Measurements from ENCODE around the gene ZNF75A.

GRCh38 chr16:3295783-3296182 lies 9.5 kb upstream of the ZNF75A start:
- TF ChIP-seq EZH2phosphoT487 (IDR thresholded peaks at IDR 0.05; ENCODE audit: low read length) (no peak), CTCF (IDR thresholded peaks at IDR 0.05; ENCODE audit: low read length) (no peak), EZH2 (optimal IDR thresholded peaks at IDR 0.05; ENCODE audit: low read depth, low read length) (no peak)
